Neural cell (in vitro differentiated cells): ENCODE measurements around the gene ABCA10.

Experiments used
- EP300 ChIP-seq: fragments of 450-650 bp; conservative IDR thresholded peaks from 2 replicates; pipeline ENCODE4 v1.6.1; 2014; ENCODE audit warnings: antibody characterized with exemption, mild to moderate bottlenecking, moderate library complexity; ENCODE audit not compliant: poor library complexity, severe bottlenecking
- POLR2AphosphoS5 ChIP-seq: IDR thresholded peaks from 2 replicates; pipeline ENCODE4 v1.6.1; 2012
- TF ChIP-seq, protein P1 (sequence below): fragments of 450-650 bp; IDR thresholded peaks from 2 replicates; pipeline ENCODE4 v1.5.1; 2014; ENCODE audit warnings: antibody characterized with exemption, mild to moderate bottlenecking, moderate library complexity; ENCODE audit not compliant: poor library complexity, severe bottlenecking

DNA sequence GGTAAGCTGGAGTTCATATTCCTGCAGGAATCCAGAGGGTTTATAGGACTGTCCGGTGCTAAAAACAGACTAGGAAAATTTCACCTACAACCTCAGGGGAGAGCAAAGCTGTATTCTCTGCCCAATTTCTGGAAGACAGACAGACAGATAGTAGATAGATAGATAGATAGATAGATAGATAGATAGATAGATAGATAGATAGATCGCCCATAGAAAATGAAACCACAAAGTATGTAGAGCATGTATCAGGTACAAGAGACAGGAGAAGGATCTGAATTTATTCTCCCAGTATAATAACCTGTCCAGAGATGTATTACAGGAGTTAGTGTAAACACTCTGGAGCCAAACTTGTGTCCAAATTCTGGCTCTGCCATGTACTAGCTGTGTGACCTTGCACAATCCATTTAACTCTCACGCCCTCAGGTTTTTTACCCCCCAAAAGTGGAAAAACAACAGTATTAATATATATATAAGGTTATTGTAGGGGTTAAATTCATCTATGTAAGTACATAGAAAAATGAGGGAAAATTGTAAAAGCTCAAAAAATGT lies 84.9 kb downstream of the ABCA10 start:
- TF ChIP-seq, protein P1, sequence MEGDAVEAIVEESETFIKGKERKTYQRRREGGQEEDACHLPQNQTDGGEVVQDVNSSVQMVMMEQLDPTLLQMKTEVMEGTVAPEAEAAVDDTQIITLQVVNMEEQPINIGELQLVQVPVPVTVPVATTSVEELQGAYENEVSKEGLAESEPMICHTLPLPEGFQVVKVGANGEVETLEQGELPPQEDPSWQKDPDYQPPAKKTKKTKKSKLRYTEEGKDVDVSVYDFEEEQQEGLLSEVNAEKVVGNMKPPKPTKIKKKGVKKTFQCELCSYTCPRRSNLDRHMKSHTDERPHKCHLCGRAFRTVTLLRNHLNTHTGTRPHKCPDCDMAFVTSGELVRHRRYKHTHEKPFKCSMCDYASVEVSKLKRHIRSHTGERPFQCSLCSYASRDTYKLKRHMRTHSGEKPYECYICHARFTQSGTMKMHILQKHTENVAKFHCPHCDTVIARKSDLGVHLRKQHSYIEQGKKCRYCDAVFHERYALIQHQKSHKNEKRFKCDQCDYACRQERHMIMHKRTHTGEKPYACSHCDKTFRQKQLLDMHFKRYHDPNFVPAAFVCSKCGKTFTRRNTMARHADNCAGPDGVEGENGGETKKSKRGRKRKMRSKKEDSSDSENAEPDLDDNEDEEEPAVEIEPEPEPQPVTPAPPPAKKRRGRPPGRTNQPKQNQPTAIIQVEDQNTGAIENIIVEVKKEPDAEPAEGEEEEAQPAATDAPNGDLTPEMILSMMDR, result no peak
- no peak for TF ChIP-seq POLR2AphosphoS5
- no peak for TF ChIP-seq EP300
